Trophoblast cell (in vitro differentiated cells and primary cell): ENCODE measurements around the gene IRS2.

Source experiments
- DNase-seq, 2 donors: peaks; one replicate each; pipeline ENCODE4 v3.0.0-alpha.2; 2016
- H2AFZ ChIP-seq: 2 replicates; pipeline ENCODE4 v1.6.1; 2013; ENCODE audit warnings: low read length, moderate library complexity, mild to moderate bottlenecking; ENCODE audit not compliant: insufficient read depth, poor library complexity
- H2AK5ac ChIP-seq: 2 replicates; pipeline ENCODE4 v1.6.1; 2013; ENCODE audit warnings: mild to moderate bottlenecking, low read length
- H2BK120ac ChIP-seq: 2 replicates; pipeline ENCODE4 v1.6.1; 2013; ENCODE audit warnings: low read length, mild to moderate bottlenecking, moderate library complexity; ENCODE audit not compliant: insufficient read depth, poor library complexity
- H2BK12ac ChIP-seq: 2 replicates; pipeline ENCODE4 v1.6.1; 2013; ENCODE audit warnings: mild to moderate bottlenecking, low read length, moderate library complexity
- H2BK5ac ChIP-seq: 2 replicates; pipeline ENCODE4 v1.6.1; 2013; ENCODE audit warnings: low read length, low read depth, moderate library complexity, mild to moderate bottlenecking; ENCODE audit not compliant: poor library complexity
- H3K14ac ChIP-seq: 2 replicates; pipeline ENCODE4 v1.6.1; 2013; ENCODE audit warnings: mild to moderate bottlenecking, low read length
- H3K18ac ChIP-seq: 2 replicates; pipeline ENCODE4 v1.6.1; 2013; ENCODE audit warnings: mild to moderate bottlenecking, low read length
- H3K23ac ChIP-seq: 2 replicates; pipeline ENCODE4 v1.6.1; 2013; ENCODE audit warnings: low read length
- H3K27ac ChIP-seq: 2 replicates; pipeline ENCODE4 v1.5.1; 2013; ENCODE audit warnings: low read depth, mild to moderate bottlenecking, inconsistent platforms, low read length, moderate library complexity
- H3K27me3 ChIP-seq: 2 replicates; pipeline ENCODE4 v1.6.1; 2013; ENCODE audit warnings: inconsistent platforms, mild to moderate bottlenecking, low read length, moderate library complexity; ENCODE audit not compliant: insufficient read depth
- H3K36me3 ChIP-seq, 2 experiments: 1 replicate in 1 of 2; 2 replicates in 1 of 2; pipeline ENCODE4 v1.6.1; 2013; ENCODE audit warnings: low read length in 2 of 2, mild to moderate bottlenecking in 2 of 2, moderate library complexity in 1 of 2; ENCODE audit not compliant: insufficient read depth in 2 of 2, control insufficient read depth in 1 of 2
- H3K4ac ChIP-seq: 2 replicates; pipeline ENCODE4 v1.6.1; 2013; ENCODE audit warnings: low read depth, mild to moderate bottlenecking, low read length, moderate library complexity
- H3K4me1 ChIP-seq, 2 experiments: 1 replicate in 1 of 2; 2 replicates in 1 of 2; pipeline ENCODE4 v1.6.1; 2013; ENCODE audit warnings: low read length in 2 of 2, mild to moderate bottlenecking in 2 of 2, moderate library complexity in 1 of 2; ENCODE audit not compliant: insufficient read depth in 2 of 2, control insufficient read depth in 1 of 2
- H3K4me2 ChIP-seq: 2 replicates; pipeline ENCODE4 v1.6.1; 2013; ENCODE audit warnings: inconsistent platforms, mild to moderate bottlenecking, low read length, moderate library complexity
- H3K4me3 ChIP-seq: 2 replicates; pipeline ENCODE4 v1.5.1; 2013; ENCODE audit warnings: mild to moderate bottlenecking, low read depth, low read length, inconsistent platforms
- H3K79me1 ChIP-seq: one replicate; pipeline ENCODE4 v1.6.1; 2013; ENCODE audit warnings: low read length
- H3K79me2 ChIP-seq: 2 replicates; pipeline ENCODE4 v1.6.1; 2013; ENCODE audit warnings: low read length, mild to moderate bottlenecking; ENCODE audit not compliant: control insufficient read depth, insufficient read depth, poor library complexity
- H3K9ac ChIP-seq: 2 replicates; pipeline ENCODE4 v1.6.1; 2013; ENCODE audit warnings: mild to moderate bottlenecking, low read length
- H3K9me3 ChIP-seq: 2 replicates; pipeline ENCODE4 v1.6.1; 2013; ENCODE audit warnings: low read depth, mild to moderate bottlenecking, control low read depth, inconsistent platforms, low read length; ENCODE audit not compliant: insufficient read depth
- H4K12ac ChIP-seq: 2 replicates; pipeline ENCODE4 v1.6.1; 2013; ENCODE audit warnings: low read depth, mild to moderate bottlenecking, low read length, moderate library complexity
- H4K8ac ChIP-seq: 2 replicates; pipeline ENCODE4 v1.6.1; 2013; ENCODE audit warnings: low read depth, mild to moderate bottlenecking, low read length, moderate library complexity
- H4K91ac ChIP-seq: one replicate; pipeline ENCODE4 v1.6.1; 2013; ENCODE audit warnings: low read depth, mild to moderate bottlenecking, low read length, moderate library complexity
- WGBS: extraction: QIAGEN DNeasy Blood & Tissue Kit; methylation state at CpG from one replicate; pipeline ENCODE4 v1.1.7; 2013; ENCODE audit warnings: missing lambda C conversion rate; ENCODE audit not compliant: insufficient read length, insufficient coverage; ENCODE audit errors: extremely low coverage; 5-methylcytosine and 5-hydroxymethylcytosine counted together

Gene IRS2

GRCh38 chr13:109706015-109706715 is 80.2 kb downstream of the IRS2 start:
- no CpG with 5 or more reads among the region's 12 CpGs for WGBS
- H3K18ac ChIP-seq, result no peak overlapping the region
- no peak overlapping the region for H3K23ac ChIP-seq

GRCh38 chr13:109704771-109705635 is 81.4 kb downstream of the IRS2 start:
- H4K91ac ChIP-seq, result no peak overlapping the region
- no peak overlapping the region for H3K23ac ChIP-seq
- no peak overlapping the region for H2AK5ac ChIP-seq
- H3K4me3 ChIP-seq, result no peak overlapping the region
- H3K4ac ChIP-seq, result no peak overlapping the region
- H3K14ac ChIP-seq, result no peak overlapping the region
- no peaks in the 10 kb centered on the region for H3K36me3 ChIP-seq
- H3K9me3 ChIP-seq, result peaks cover 11% of the 10 kb centered on the region
- H3K18ac ChIP-seq, result no peak overlapping the region
- no peak overlapping the region for H2BK5ac ChIP-seq
- no peaks in the 10 kb centered on the region for H3K79me1 ChIP-seq
- no peak overlapping the region for H2BK120ac ChIP-seq
- no peak overlapping the region for H3K27ac ChIP-seq
- H2BK12ac ChIP-seq, result no peak overlapping the region
- H2AFZ ChIP-seq, result no peak overlapping the region
- WGBS, result no CpG with 5 or more reads among the region's 22 CpGs
- H3K4me2 ChIP-seq, result no peak overlapping the region
- H3K27me3 ChIP-seq, result no peaks in the 10 kb centered on the region
- no peaks in the 10 kb centered on the region for H3K4me1 ChIP-seq
- H3K79me2 ChIP-seq, result no peaks in the 10 kb centered on the region
- no peak overlapping the region for H4K12ac ChIP-seq
- no peak overlapping the region for H4K8ac ChIP-seq
- DNase-seq, result peak in 1 of 2 donors; percentile 59
- no peak overlapping the region for H3K9ac ChIP-seq

More at GRCh38 chr13:109706015-109706715, 80.2 kb downstream of the IRS2 start:
- H2BK120ac ChIP-seq, result no peak overlapping the region
- no peak overlapping the region for H3K4ac ChIP-seq
- H3K79me2 ChIP-seq, result no peaks in the 10 kb centered on the region
- peaks cover 11% of the 10 kb centered on the region for H3K9me3 ChIP-seq
- H3K9ac ChIP-seq, result no peak overlapping the region
- H3K36me3 ChIP-seq, result no peaks in the 10 kb centered on the region
- no peak overlapping the region for H3K27ac ChIP-seq
- H2BK12ac ChIP-seq, result no peak overlapping the region
- H2AFZ ChIP-seq, result no peak overlapping the region
- H3K4me3 ChIP-seq, result no peak overlapping the region
- no peak for DNase-seq
- H4K12ac ChIP-seq, result no peak overlapping the region
- H3K79me1 ChIP-seq, result no peaks in the 10 kb centered on the region
- H2BK5ac ChIP-seq, result no peak overlapping the region
- H4K91ac ChIP-seq, result no peak overlapping the region
- H4K8ac ChIP-seq, result no peak overlapping the region
- H3K14ac ChIP-seq, result no peak overlapping the region
- no peaks in the 10 kb centered on the region for H3K27me3 ChIP-seq
- H3K4me2 ChIP-seq, result no peak overlapping the region
- H2AK5ac ChIP-seq, result no peak overlapping the region
- no peaks in the 10 kb centered on the region for H3K4me1 ChIP-seq

- no peaks in the 10 kb centered on the region for H3K4me1 ChIP-seq
- no peaks in the 10 kb centered on the region for H3K36me3 ChIP-seq
- WGBS, result no CpG with 5 or more reads among the region's 3 CpGs
- H3K9me3 ChIP-seq, result peaks cover 10% of the 10 kb centered on the region
- no peak overlapping the region for H3K9ac ChIP-seq
- no peaks in the 10 kb centered on the region for H3K79me2 ChIP-seq
- no peaks in the 10 kb centered on the region for H3K79me1 ChIP-seq
- no peak overlapping the region for H4K8ac ChIP-seq
- no peak overlapping the region for H2BK5ac ChIP-seq
- no peak overlapping the region for H3K23ac ChIP-seq
- H4K12ac ChIP-seq, result no peak overlapping the region
- no peak overlapping the region for H3K14ac ChIP-seq
- no peak overlapping the region for H3K27ac ChIP-seq
- no peak for DNase-seq
- no peak overlapping the region for H3K4me2 ChIP-seq
- no peak overlapping the region for H2BK120ac ChIP-seq
- H4K91ac ChIP-seq, result no peak overlapping the region
- no peak overlapping the region for H3K4me3 ChIP-seq
- no peak overlapping the region for H2AFZ ChIP-seq
- H2BK12ac ChIP-seq, result no peak overlapping the region
- H2AK5ac ChIP-seq, result no peak overlapping the region
- H3K27me3 ChIP-seq, result no peaks in the 10 kb centered on the region
- no peak overlapping the region for H3K18ac ChIP-seq
- no peak overlapping the region for H3K4ac ChIP-seq
Measured at GRCh38 chr13:109703250-109703649, 83.1 kb downstream of the IRS2 start.
